Endothelial cell of hepatic sinusoid (primary cell): ENCODE measurements around the gene FASTKD2.

Source experiments
- in situ Hi-C: cut with HindIII; loops from 2 replicates; pipeline ENCODE4 v1.10.0; 2017; ENCODE audit warnings: low sequenced_read_pairs

The FASTKD2 gene

GRCh38 chr2:206765242-206766056 lies at the start of gene FASTKD2, which contains the start of gene MDH1B:
Gene FASTKD2, plus strand, starts transcription at chr2:206765606. Its CDS starts 1,088 bp downstream, at chr2:206766694.
Gene MDH1B, minus strand, starts transcription at chr2:206765328. Its CDS starts 57 bp downstream, at chr2:206765271.
- in situ Hi-C loops, result no loop called here

- in situ Hi-C loops, result no loop called here
Observed at GRCh38 chr2:206716623-206717022, 48.8 kb upstream of the FASTKD2 start.

GRCh38 chr2:206718296-206718695 lies 47.1 kb upstream of the FASTKD2 start, which contains the start of gene DYTN:
Gene DYTN, minus strand, starts transcription at chr2:206718396. Its CDS starts 117 bp downstream, at chr2:206718279.
- in situ Hi-C loops, result no loop called here

GRCh38 chr2:206721256-206721920 lies 44.0 kb upstream of the FASTKD2 start:
- in situ Hi-C loops, result no loop called here

GRCh38 chr2:206723288-206723687 lies 42.1 kb upstream of the FASTKD2 start:
- in situ Hi-C loops, result no loop called here

- in situ Hi-C loops, result no loop called here
Observed at GRCh38 chr2:206727287-206727686, 38.1 kb upstream of the FASTKD2 start.

- in situ Hi-C loops, result no loop called here
Observed at GRCh38 chr2:206728277-206729199, 36.9 kb upstream of the FASTKD2 start.

- in situ Hi-C loops, result no loop called here
Observed at GRCh38 chr2:206733341-206733740, 32.1 kb upstream of the FASTKD2 start.

GRCh38 chr2:206736935-206737334 lies 28.5 kb upstream of the FASTKD2 start:
- in situ Hi-C loops, result no loop called here

- in situ Hi-C loops, result no loop called here
Observed at GRCh38 chr2:206739271-206739670, 26.1 kb upstream of the FASTKD2 start.

GRCh38 chr2:206740800-206741199 lies 24.6 kb upstream of the FASTKD2 start:
- in situ Hi-C loops, result no loop called here

- in situ Hi-C loops, result no loop called here
Observed at GRCh38 chr2:206756816-206757215, 8.6 kb upstream of the FASTKD2 start.

- in situ Hi-C loops, result no loop called here
Observed at GRCh38 chr2:206764673-206765241, 649 bp upstream of the FASTKD2 start.

- in situ Hi-C loops, result no loop called here
Observed at GRCh38 chr2:206766057-206766930, 888 bp downstream of the FASTKD2 start.

- in situ Hi-C loops, result no loop called here
Observed at GRCh38 chr2:206774871-206775270, 9.5 kb downstream of the FASTKD2 start.

- in situ Hi-C loops, result no loop called here
Observed at GRCh38 chr2:206776432-206776831, 11.0 kb downstream of the FASTKD2 start.

- in situ Hi-C loops, result no loop called here
Observed at GRCh38 chr2:206780671-206781070, 15.3 kb downstream of the FASTKD2 start.

- in situ Hi-C loops, result no loop called here
Observed at GRCh38 chr2:206783718-206784117, 18.3 kb downstream of the FASTKD2 start.

- in situ Hi-C loops, result no loop called here
Observed at GRCh38 chr2:206784559-206785353, 19.4 kb downstream of the FASTKD2 start.
